HEK293 (cell line): Measurements from ENCODE around the gene MYOG.

Experiments used
- CTCF ChIA-PET: fragments of 350-600 bp; formaldehyde crosslinking; extraction: SDS; loops from one replicate; lab custom pipeline; 2021; ENCODE audit warnings: antibody characterized with exemption; lab: Yijun Ruan, JAX
- POLR2A ChIA-PET: fragments of 300-600 bp; formaldehyde crosslinking; extraction: SDS; loops from one replicate; lab custom pipeline; 2020; ENCODE audit warnings: antibody characterized with exemption, inconsistent platforms; lab: Yijun Ruan, JAX
- H3K27ac ChIP-seq: fragments of 200-500 bp; sonication (Bioruptor generic); 2 replicates; pipeline ENCODE4 v1.5.1; 2014; ENCODE audit warnings: low read depth, low read length, control low read depth, inconsistent platforms; ENCODE audit errors: extremely low read depth
- H3K36me3 ChIP-seq, 2 experiments: fragments of 200-500 bp in 1 of 2; sonication (Bioruptor generic) in 1 of 2; 1 replicate in 1 of 2; 2 replicates in 1 of 2; pipeline ENCODE4 v1.5.1; 2014 to 2017; ENCODE audit warnings: inconsistent platforms in 2 of 2, low read length in 2 of 2; ENCODE audit not compliant: control insufficient read depth in 2 of 2, insufficient read depth in 1 of 2
- H3K4me1 ChIP-seq: fragments of 200-500 bp; sonication (Bioruptor generic); 2 replicates; pipeline ENCODE4 v1.5.1; 2014; ENCODE audit warnings: mild to moderate bottlenecking, low read length, inconsistent platforms; ENCODE audit not compliant: control insufficient read depth, insufficient read depth
- H3K4me3 ChIP-seq: 2 replicates; pipeline ENCODE4 v1.5.1; 2011; ENCODE audit warnings: low read depth, mild to moderate bottlenecking, control low read depth, low read length, moderate library complexity
- H3K9me3 ChIP-seq: fragments of 200-500 bp; sonication (Bioruptor generic); 2 replicates; pipeline ENCODE4 v1.5.1; 2014; ENCODE audit warnings: low read depth, low read length, inconsistent platforms; ENCODE audit not compliant: control insufficient read depth, insufficient read depth
- BCL11B ChIP-seq: fragments of 450-650 bp; formaldehyde crosslinking; IDR thresholded peaks from 2 replicates; pipeline ENCODE4 v1.5.1; 2016; ENCODE audit warnings: low read depth, missing biosample characterization, missing genetic modification characterization
- BCL6B ChIP-seq: fragments of 450-650 bp; formaldehyde crosslinking; IDR thresholded peaks from 2 replicates; pipeline ENCODE4 v1.5.1; 2017; ENCODE audit warnings: missing biosample characterization, missing genetic modification characterization
- CTCF ChIP-seq: fragments of 450-650 bp; formaldehyde crosslinking; IDR thresholded peaks from 2 replicates; pipeline ENCODE4 v1.5.1; 2016; ENCODE audit warnings: missing biosample characterization, missing genetic modification characterization
- KLF10 ChIP-seq: fragments of 450-650 bp; IDR thresholded peaks from 2 replicates; pipeline ENCODE4 v1.5.1; 2018; ENCODE audit warnings: missing biosample characterization, mild to moderate bottlenecking, missing genetic modification characterization
- PRDM4 ChIP-seq: fragments of 450-650 bp; formaldehyde crosslinking; IDR thresholded peaks from 2 replicates; pipeline ENCODE4 v1.5.1; 2017; ENCODE audit warnings: missing biosample characterization, missing genetic modification characterization
- ZBTB6 ChIP-seq: fragments of 450-650 bp; formaldehyde crosslinking; IDR thresholded peaks from 2 replicates; pipeline ENCODE4 v1.5.1; 2017; ENCODE audit warnings: missing biosample characterization, missing genetic modification characterization
- ZNF140 ChIP-seq: fragments of 450-650 bp; formaldehyde crosslinking; IDR thresholded peaks from 2 replicates; pipeline ENCODE4 v1.5.1; 2016; ENCODE audit warnings: missing biosample characterization, missing genetic modification characterization
- ZNF24 ChIP-seq: fragments of 450-650 bp; formaldehyde crosslinking; IDR thresholded peaks from 2 replicates; pipeline ENCODE4 v1.5.1; 2016; ENCODE audit warnings: missing biosample characterization, missing genetic modification characterization
- ZNF521 ChIP-seq: fragments of 450-650 bp; formaldehyde crosslinking; IDR thresholded peaks from 2 replicates; pipeline ENCODE4 v1.5.1; 2017; ENCODE audit warnings: missing biosample characterization, mild to moderate bottlenecking, missing genetic modification characterization
- ZNF747 ChIP-seq: fragments of 450-650 bp; formaldehyde crosslinking; IDR thresholded peaks from 2 replicates; pipeline ENCODE4 v1.5.1; 2016; ENCODE audit warnings: missing biosample characterization, missing genetic modification characterization
- ZNF830 ChIP-seq: fragments of 450-650 bp; IDR thresholded peaks from 2 replicates; pipeline ENCODE4 v1.5.0; 2018; ENCODE audit warnings: missing biosample characterization, missing genetic modification characterization, low read depth, mild to moderate bottlenecking, moderate library complexity
- ZSCAN16 ChIP-seq: fragments of 450-650 bp; formaldehyde crosslinking; IDR thresholded peaks from 2 replicates; pipeline ENCODE4 v1.5.1; 2016; ENCODE audit warnings: missing biosample characterization, missing genetic modification characterization

The MYOG gene

DNA sequence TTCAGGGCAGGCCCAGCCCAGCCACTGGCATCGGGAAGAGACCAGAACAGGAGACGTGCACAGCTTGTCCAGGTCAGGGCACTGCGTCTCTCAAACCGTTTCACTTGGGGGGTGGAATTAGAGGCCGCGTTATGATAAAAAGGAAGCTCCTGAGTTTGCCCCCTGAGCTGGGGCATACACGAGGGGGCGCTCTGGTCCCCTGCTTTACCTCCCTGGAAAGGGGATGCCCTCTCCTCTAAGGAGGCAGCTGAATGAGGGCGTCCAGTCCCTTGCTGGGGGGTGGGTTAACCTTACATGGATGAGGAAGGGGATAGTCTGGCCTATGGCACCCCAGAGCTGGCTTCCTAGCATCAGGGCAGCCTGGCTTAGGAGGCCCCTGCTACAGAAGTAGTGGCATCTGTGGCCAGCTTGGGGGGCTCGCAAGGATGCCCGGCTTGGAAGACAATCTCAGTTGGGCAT is 2.3 kb downstream of the MYOG start:
- H3K4me3 ChIP-seq = no peak overlapping the region
- no peaks in the 10 kb centered on the region for H3K9me3 ChIP-seq
- H3K36me3 ChIP-seq = no peaks in the 10 kb centered on the region
- POLR2A ChIA-PET = no interaction called here
- no peak overlapping the region for H3K27ac ChIP-seq
- CTCF ChIA-PET = interaction anchor here (0.6 to 3.8 kb wide), 18 partner anchors 10 to 186 kb away, joined by 3 to 20 read pairs (median 3); no protein-coding TSS in a partner anchor
- H3K4me1 ChIP-seq = no peaks in the 10 kb centered on the region
- no peak for TF ChIP-seq KLF10 (tag by site-specific recombination)
- no peak for TF ChIP-seq PRDM4 (tag by site-specific recombination)

DNA sequence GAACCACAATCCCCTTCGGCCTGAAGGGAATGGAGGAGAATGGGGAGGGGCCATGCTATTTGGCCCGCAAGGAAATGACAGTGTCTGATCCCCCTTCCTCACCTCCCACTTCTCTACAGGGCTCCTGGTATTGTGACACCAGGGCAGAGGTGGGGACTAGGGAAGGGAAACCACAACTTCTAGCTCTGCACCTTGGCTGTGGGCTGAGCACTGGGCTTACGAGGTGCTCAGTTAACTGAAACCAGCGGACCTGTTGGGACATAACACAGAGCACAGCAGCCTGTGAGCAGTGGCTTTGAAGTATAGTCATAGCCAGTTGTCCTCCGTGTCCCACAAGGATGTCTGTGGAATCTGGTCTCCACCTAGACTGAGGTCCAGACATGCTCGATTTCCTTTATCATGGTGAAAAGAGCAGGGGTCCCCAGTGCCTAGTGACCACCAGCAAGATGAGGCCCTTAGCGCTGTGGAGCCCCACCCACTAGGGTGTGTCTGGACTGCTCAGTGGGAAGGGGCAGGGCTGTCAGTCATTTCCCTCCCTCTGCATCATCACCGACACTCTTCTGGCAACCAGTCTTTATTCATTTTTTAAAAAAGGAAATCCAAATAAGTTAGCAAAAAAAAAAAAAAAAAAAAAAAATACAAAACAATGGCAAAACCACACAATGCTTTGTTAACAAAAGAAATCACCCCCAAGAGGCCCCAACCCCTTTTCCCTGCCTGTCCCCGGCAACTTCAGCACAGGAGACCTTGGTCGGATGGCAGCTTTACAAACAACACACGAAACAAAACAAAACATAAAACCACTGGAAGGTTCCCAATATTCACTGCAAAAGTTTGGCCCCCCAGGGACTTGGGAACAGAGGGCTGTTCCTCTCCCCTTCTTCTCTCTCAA is 3.0 kb downstream of the MYOG start:
- CTCF ChIA-PET = interaction anchor here (0.6 to 3.8 kb wide), 13 partner anchors 10 to 121 kb away, joined by 3 to 20 read pairs (median 3); no protein-coding TSS in a partner anchor
- H3K36me3 ChIP-seq = no peaks in the 10 kb centered on the region
- H3K9me3 ChIP-seq = no peaks in the 10 kb centered on the region
- no peak overlapping the region for H3K27ac ChIP-seq
- no peak overlapping the region for H3K4me3 ChIP-seq
- POLR2A ChIA-PET = interaction anchor here (0.5 kb wide), 1 partner anchor 196 kb away, joined by 4 read pairs; no protein-coding TSS in a partner anchor
- peak; percentile 73; the same call in 1 of the 2 replicates for TF ChIP-seq ZSCAN16
- no peak for TF ChIP-seq ZBTB6 (tag by site-specific recombination)
- TF ChIP-seq, all 188 proteins: peak for 1
- H3K4me1 ChIP-seq = no peaks in the 10 kb centered on the region

DNA sequence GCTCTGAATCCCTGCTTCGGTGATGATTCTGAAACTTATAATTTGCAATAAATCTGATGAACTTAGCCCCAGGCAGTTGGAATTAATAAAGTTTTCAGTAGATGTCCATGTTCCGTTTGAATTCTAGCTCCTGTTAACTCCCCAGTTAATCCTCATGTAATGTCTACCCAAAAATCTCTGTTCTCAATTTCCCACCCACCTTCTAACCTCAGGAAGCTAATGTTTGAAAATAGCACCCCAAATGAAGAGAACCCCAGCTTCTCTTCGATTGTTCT is 3.6 kb downstream of the MYOG start:
- ChIA-PET CTCF (interaction anchor here (0.7 to 3.8 kb wide), 5 partner anchors 17 to 91 kb away, joined by 3 to 20 read pairs (median 3); no protein-coding TSS in a partner anchor), POLR2A (no interaction called here)
- H3K4me3 ChIP-seq = no peak overlapping the region
- no peaks in the 10 kb centered on the region for H3K36me3 ChIP-seq
- no peaks in the 10 kb centered on the region for H3K9me3 ChIP-seq
- no peak overlapping the region for H3K27ac ChIP-seq
- TF ChIP-seq ZNF140 (tag by site-specific recombination) (no peak), ZNF521 (tag by site-specific recombination) (no peak), CTCF (tag by site-specific recombination) (no peak), ZNF24 (no peak), ZNF830 (tag by site-specific recombination) (no peak), ZNF747 (tag by site-specific recombination) (no peak), BCL6B (tag by site-specific recombination) (no peak), BCL11B (no peak)
- no peaks in the 10 kb centered on the region for H3K4me1 ChIP-seq
